IMR-90 (cell line): ENCODE results near the gene PLCB4. TPM values are rescaled to one million over a fixed set of nuclear protein-coding genes. Genes with fewer than 3 reads are reported as not detected.

Experiments used
- ATAC-seq: fragments of 200-7000 bp; cut with Tn5 transposase; 2 replicates; pipeline ENCODE4 v1.9.1; 2020; ENCODE audit warnings: low read depth, mild to moderate bottlenecking, moderate library complexity
- BruUV-seq: library from RNA; stranded (reverse); fragments of 400-500 nt; replicated peaks from 2 replicates; lab custom pipeline; 2021; lab: Mats Ljungman, UMichigan
- CTCF ChIA-PET: fragments of 300-600 bp; formaldehyde crosslinking; extraction: SDS; loops from one replicate; lab custom pipeline; 2021; ENCODE audit warnings: antibody characterized with exemption; lab: Yijun Ruan, JAX
- POLR2A ChIA-PET: fragments of 300-600 bp; sonication (Branson Sonifier 250); formaldehyde crosslinking; loops from one replicate; lab custom pipeline; 2022; ENCODE audit warnings: antibody characterized with exemption; ENCODE audit not compliant: unreplicated experiment; lab: Charles Lee
- DNase-seq: peaks from one replicate; pipeline ENCODE4 v3.0.0; 2013
- H2AFZ ChIP-seq: replicated peaks from 2 replicates; pipeline ENCODE3; 2013; ENCODE audit warnings: low read length, mild to moderate bottlenecking; ENCODE audit not compliant: poor library complexity
- H2AK5ac ChIP-seq: 2 replicates; pipeline ENCODE4 v1.6.1; 2013; ENCODE audit warnings: low read depth, low read length, inconsistent platforms
- H2AK9ac ChIP-seq: replicated peaks from 2 replicates; pipeline ENCODE3; 2013; ENCODE audit warnings: mild to moderate bottlenecking, low read depth, low read length, moderate library complexity; ENCODE audit not compliant: poor library complexity
- H2BK120ac ChIP-seq: 2 replicates; pipeline ENCODE4 v1.6.1; 2013; ENCODE audit warnings: low read depth, low read length, inconsistent platforms
- H2BK15ac ChIP-seq: 3 replicates; pipeline ENCODE4 v1.6.1; 2013; ENCODE audit warnings: low read depth, low read length, inconsistent platforms
- H2BK20ac ChIP-seq: 2 replicates; pipeline ENCODE4 v1.6.1; 2013; ENCODE audit warnings: low read depth, mild to moderate bottlenecking, inconsistent platforms, low read length, moderate library complexity
- H2BK5ac ChIP-seq: 2 replicates; pipeline ENCODE4 v1.6.1; 2013; ENCODE audit warnings: mild to moderate bottlenecking, low read depth, low read length, inconsistent platforms; ENCODE audit not compliant: poor library complexity, severe bottlenecking
- H3K14ac ChIP-seq: replicated peaks from 2 replicates; pipeline ENCODE4 v1.6.1; 2013; ENCODE audit warnings: low read depth, low read length, inconsistent platforms
- H3K18ac ChIP-seq: 2 replicates; pipeline ENCODE4 v1.6.1; 2013; ENCODE audit warnings: low read depth, low read length, control low read depth
- H3K23ac ChIP-seq: 2 replicates; pipeline ENCODE4 v1.6.1; 2013; ENCODE audit warnings: low read depth, low read length, inconsistent platforms
- H3K27ac ChIP-seq: 2 replicates; pipeline ENCODE4 v1.5.1; 2013; ENCODE audit warnings: mild to moderate bottlenecking, control low read depth, low read length; ENCODE audit not compliant: insufficient read depth
- H3K27me3 ChIP-seq: 2 replicates; pipeline ENCODE4 v1.6.1; 2013; ENCODE audit warnings: low read length; ENCODE audit not compliant: control insufficient read depth, insufficient read depth
- H3K36me3 ChIP-seq: 2 replicates; pipeline ENCODE4 v1.6.1; 2013; ENCODE audit warnings: low read length, mixed read lengths; ENCODE audit not compliant: control insufficient read depth, insufficient read depth
- H3K4ac ChIP-seq: 2 replicates; pipeline ENCODE4 v1.6.1; 2013; ENCODE audit warnings: low read depth, low read length, inconsistent platforms
- H3K4me1 ChIP-seq: 2 replicates; pipeline ENCODE4 v1.6.1; 2013; ENCODE audit warnings: low read length, mixed read lengths; ENCODE audit not compliant: control insufficient read depth, insufficient read depth
- H3K4me2 ChIP-seq: 2 replicates; pipeline ENCODE4 v1.6.1; 2013; ENCODE audit warnings: low read depth, mild to moderate bottlenecking, control low read depth, low read length, moderate library complexity
- H3K4me3 ChIP-seq: 2 replicates; pipeline ENCODE4 v1.5.1; 2013; ENCODE audit warnings: low read depth, mild to moderate bottlenecking, control low read depth, low read length, moderate library complexity; ENCODE audit not compliant: insufficient read depth
- H3K56ac ChIP-seq: 2 replicates; pipeline ENCODE4 v1.6.1; 2013; ENCODE audit warnings: low read length, inconsistent platforms; ENCODE audit not compliant: insufficient read depth; ENCODE audit errors: extremely low read depth
- H3K79me1 ChIP-seq, 2 experiments: 2 replicates each; pipeline ENCODE4 v1.6.1; 2013; ENCODE audit warnings: low read length in 2 of 2, inconsistent platforms in 1 of 2, low read depth in 1 of 2
- H3K9ac ChIP-seq: 2 replicates; pipeline ENCODE4 v1.6.1; 2013; ENCODE audit warnings: low read depth, low read length, control low read depth
- H3K9me1 ChIP-seq: 2 replicates; pipeline ENCODE4 v1.6.1; 2013; ENCODE audit warnings: low read length, inconsistent platforms; ENCODE audit not compliant: insufficient read depth
- H3K9me3 ChIP-seq: 2 replicates; pipeline ENCODE4 v1.6.1; 2013; ENCODE audit warnings: low read length; ENCODE audit not compliant: control insufficient read depth, insufficient read depth
- H4K20me1 ChIP-seq: 2 replicates; pipeline ENCODE4 v1.6.1; 2013; ENCODE audit warnings: low read length, inconsistent platforms; ENCODE audit not compliant: insufficient read depth
- H4K5ac ChIP-seq: 2 replicates; pipeline ENCODE4 v1.6.1; 2013; ENCODE audit warnings: mild to moderate bottlenecking, low read depth, low read length, control low read depth
- H4K8ac ChIP-seq, 2 experiments: 2 replicates each; pipeline ENCODE4 v1.6.1; 2013; ENCODE audit warnings: low read depth in 2 of 2, low read length in 2 of 2, control low read depth in 1 of 2, inconsistent platforms in 1 of 2
- H4K91ac ChIP-seq: 2 replicates; pipeline ENCODE4 v1.6.1; 2013; ENCODE audit warnings: low read depth, low read length, inconsistent platforms; ENCODE audit not compliant: insufficient read depth
- CTCF ChIP-seq: conservative IDR thresholded peaks from 2 replicates; pipeline ENCODE4 v1.5.1; 2012; ENCODE audit warnings: mild to moderate bottlenecking, low read depth, low read length, improper control_type of control experiment
- WGBS, 2 experiments: methylation state at CpG; one replicate each; pipeline versions ENCODE4 v1.1.5 to v1.1.7; 2013; ENCODE audit warnings: missing lambda C conversion rate in 2 of 2; ENCODE audit not compliant: insufficient read length in 1 of 2; ENCODE audit errors: extremely low coverage in 2 of 2; 5-methylcytosine and 5-hydroxymethylcytosine counted together
- dilution Hi-C: fragments of 300-500 bp; cut with HindIII; formaldehyde crosslinking; loops from one replicate; pipeline ENCODE4 v1.14.3; 2018; ENCODE audit warnings: low sequenced_read_pairs; ENCODE audit not compliant: unreplicated experiment
- in situ Hi-C: fragments of 300-500 bp; cut with MboI; formaldehyde crosslinking; loops from 3 replicates; pipeline ENCODE4 v1.14.3; 2019; ENCODE audit warnings: low sequenced_read_pairs, inconsistent platforms, mixed read lengths
- intact Hi-C: fragments of 100-400 bp; cut with micrococcal nuclease; formaldehyde crosslinking; loops from 2 replicates; pipeline ENCODE4 v1.10.0; 2022
- polyA plus RNA-seq, 3 experiments: library from polyadenylated mRNA; depleted of rRNA; stranded (reverse); fragments of >200 nt; gene quantifications; 2 replicates each; pipeline ENCODE4 v1.2.3, GENCODE V29; 2012; ENCODE audit warnings: low replicate concordance in 1 of 3
- total RNA-seq: library from RNA; depleted of rRNA; stranded (reverse); fragments of >200 nt; gene quantifications from 2 replicates; pipeline ENCODE4 v1.2.3, GENCODE V29; 2012

PLCB4 gene
- total and polyA plus RNA-seq, 2 of the 4 experiments (the other 2 are of a cell fraction): 12.5 to 24.0 TPM

- no peaks in the 10 kb centered on the region for H4K20me1 ChIP-seq
- ChIA-PET CTCF (no interaction called here), POLR2A (no interaction called here)
- no peaks in the 10 kb centered on the region; the same call in 1 of the 2 replicates for H3K4me1 ChIP-seq
- no peak overlapping the region for H2BK20ac ChIP-seq
- DNase-seq (peak; percentile 17), ATAC-seq (no peak; the same call in none of the 2 replicates)
- no peak overlapping the region for H2BK120ac ChIP-seq
- no peak overlapping the region for H3K27ac ChIP-seq
- intact Hi-C loops (no loop called here), in situ Hi-C loops (no loop called here), dilution Hi-C loops (no loop called here)
- no peak overlapping the region for H3K4me2 ChIP-seq
- H2AK9ac ChIP-seq: no peak overlapping the region
- H3K9ac ChIP-seq: no peak overlapping the region
- no peaks in the 10 kb centered on the region; a peak in 2 of 4 replicates for H3K79me1 ChIP-seq
- peaks cover 23% of the 10 kb centered on the region for H3K36me3 ChIP-seq
- no peak overlapping the region for H2BK5ac ChIP-seq
- H4K8ac ChIP-seq: no peak overlapping the region
- no peak overlapping the region for H2AFZ ChIP-seq
- H3K4me3 ChIP-seq: no peak overlapping the region
- no peak overlapping the region for H3K23ac ChIP-seq
- no peak for TF ChIP-seq CTCF
- no peak overlapping the region for H3K14ac ChIP-seq
- H3K18ac ChIP-seq: no peak overlapping the region
- H4K91ac ChIP-seq: no peak overlapping the region
- no TSS peak for BruUV-seq
- H3K4ac ChIP-seq: no peak overlapping the region
- H3K56ac ChIP-seq: no peak overlapping the region
- H2BK15ac ChIP-seq: no peak overlapping the region
- no peak overlapping the region for H4K5ac ChIP-seq
- H3K9me3 ChIP-seq: peaks cover 3% of the 10 kb centered on the region
- H3K27me3 ChIP-seq: no peaks in the 10 kb centered on the region
- no peaks in the 10 kb centered on the region; the same call in 1 of the 2 replicates for H3K9me1 ChIP-seq
- no peak overlapping the region for H2AK5ac ChIP-seq
- no CpG with 5 or more reads among the region's 3 CpGs for WGBS, 2 experiments
These were observed 372.0 kb downstream of the PLCB4 start for GRCh38 chr20:9440892-9441291.
